Mammary epithelial cell (primary cell): ENCODE data around the gene MAP7D3.

Experiments
- CTCF ChIP-seq, 2 donors: IDR thresholded peaks in 1 of 2; conservative IDR thresholded peaks in 1 of 2; 2 replicates each; pipeline ENCODE4 v1.5.1; 2011 to 2012; ENCODE audit warnings: inconsistent platforms in 2 of 2, low read length in 2 of 2, mild to moderate bottlenecking in 2 of 2, control low read depth in 1 of 2, low read depth in 1 of 2; ENCODE audit not compliant: insufficient read depth in 1 of 2; ENCODE audit errors: extremely low read depth in 1 of 2
- EZH2 ChIP-seq: IDR thresholded peaks from 2 replicates; pipeline ENCODE4 v1.6.1; 2012; ENCODE audit warnings: low read length, inconsistent platforms, borderline replicate concordance

DNA sequence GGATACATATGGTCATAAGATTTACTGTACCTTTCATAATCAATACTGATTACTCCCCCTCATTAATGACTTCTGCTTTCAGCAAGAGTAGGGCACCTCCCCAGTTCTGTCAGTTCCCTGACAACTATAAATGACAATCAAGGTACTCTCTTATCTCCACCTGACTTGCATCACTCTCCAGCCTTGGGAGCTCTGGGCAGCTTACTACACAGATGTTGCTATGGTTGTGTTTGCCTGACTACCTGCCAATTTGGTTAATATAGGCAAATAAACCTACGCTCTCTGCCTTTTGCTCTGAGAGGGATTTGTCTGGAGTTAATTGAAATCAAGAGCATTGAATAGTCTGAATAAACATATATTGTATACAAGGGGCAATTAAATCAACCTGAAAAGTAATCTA lies 22.8 kb upstream of the MAP7D3 start:
- TF ChIP-seq CTCF (conservative IDR thresholded peaks at IDR 0.05 in 1 of 2, IDR thresholded peaks at IDR 0.05 in 1 of 2; ENCODE audit: extremely low read depth in 1 of 2, insufficient read depth in 1 of 2, low read depth in 1 of 2, low read length in 2 of 2), result no peak
- TF ChIP-seq EZH2, result no peak
